Activated CD4-positive, alpha-beta memory T cell treated with anti-CD3 and anti-CD28 coated beads, Interleukin-2, amount 10 ng/mL, durations not matched to agents 7 days and 5 days (primary cell): ENCODE measurements around the gene RAD23B. TPM values are rescaled to one million over a fixed set of nuclear protein-coding genes. Genes with fewer than 3 reads are reported as not detected.

Source experiments
- total RNA-seq, 2 experiments: library from RNA; stranded (reverse); gene quantifications; one replicate each; pipeline ENCODE4 v1.2.3, GENCODE V29; 2021

The RAD23B gene
- total RNA-seq, 2 experiments from 2014 or later = 89.4 to 91.0 TPM

Other genes with a start within 250 kb of the RAD23B start
- under 1 TPM; 0.35 TPM for gene KLF4, start 206.5 kb downstream of the RAD23B start, total RNA-seq